ENCODE results near the gene PLA2G2F.

Gene PLA2G2F

GRCh38 chr1:20107796-20108195 is 31.3 kb upstream of the PLA2G2F start:
- TF ChIP-seq CTCF (IDR thresholded peaks at IDR 0.05; ENCODE audit: extremely low read depth, missing control alignments): no peak

GRCh38 chr1:20108366-20109123 is 30.6 kb upstream of the PLA2G2F start:
- no peak for DNase-seq (ENCODE audit: low spot score)
- no peak for TF ChIP-seq CTCF (IDR thresholded peaks at IDR 0.05; ENCODE audit: extremely low read depth, missing control alignments)

More at GRCh38 chr1:20107796-20108195, 31.3 kb upstream of the PLA2G2F start:
- no peak for DNase-seq (ENCODE audit: low spot score)

GRCh38 chr1:20109223-20109856 is 29.8 kb upstream of the PLA2G2F start:
- TF ChIP-seq CTCF (IDR thresholded peaks at IDR 0.05; ENCODE audit: extremely low read depth, missing control alignments): no peak
- no peak for DNase-seq (ENCODE audit: low spot score)

GRCh38 chr1:20110679-20111078 is 28.4 kb upstream of the PLA2G2F start:
- no peak for DNase-seq (ENCODE audit: low spot score)
- TF ChIP-seq CTCF (IDR thresholded peaks at IDR 0.05; ENCODE audit: extremely low read depth, missing control alignments): no peak

- DNase-seq (ENCODE audit: low spot score): no peak
- no peak for TF ChIP-seq CTCF (IDR thresholded peaks at IDR 0.05; ENCODE audit: extremely low read depth, missing control alignments)
Observed at GRCh38 chr1:20111452-20111851, 27.7 kb upstream of the PLA2G2F start.

GRCh38 chr1:20112279-20113000 is 26.7 kb upstream of the PLA2G2F start:
- TF ChIP-seq CTCF (IDR thresholded peaks at IDR 0.05; ENCODE audit: extremely low read depth, missing control alignments): no peak
- no peak for DNase-seq (ENCODE audit: low spot score)

All from GM20000 (cell line).